NOMO-1 (cell line): Measurements from ENCODE around the gene CUL5.

Experiments
- DNase-seq, 2 experiments: peaks; one replicate each; lab custom pipeline; 2025; ENCODE audit not compliant: unreplicated experiment in 2 of 2; lab: John Stamatoyannopoulos, UW

Gene CUL5

GRCh38 chr11:108008656-108009496 lies at the start of gene CUL5:
CUL5 (plus strand) TSS chr11:108008898; CDS start chr11:108009349, 451 bp downstream.
- peak; percentile 77 to 83 for DNase-seq

GRCh38 chr11:107961480-107961879 lies 47.2 kb upstream of the CUL5 start:
- DNase-seq, result no peak

DNA sequence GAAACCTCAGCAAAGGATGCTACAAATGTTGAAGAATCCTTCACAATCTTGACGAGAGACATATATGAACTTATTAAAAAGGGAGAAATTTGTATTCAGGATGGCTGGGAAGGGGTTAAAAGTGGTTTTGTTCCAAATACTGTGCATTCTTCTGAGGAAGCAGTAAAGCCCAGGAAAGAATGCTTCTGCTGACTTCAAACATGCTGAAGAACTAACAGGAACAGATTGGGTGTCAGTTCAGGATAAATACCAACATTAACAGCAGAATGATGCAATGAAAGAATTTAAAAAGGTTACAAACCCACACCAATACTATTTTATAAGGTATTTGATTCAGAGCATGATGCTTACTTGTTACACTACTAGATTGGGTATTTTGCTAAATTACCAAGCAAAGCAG lies 46.5 kb upstream of the CUL5 start:
- DNase-seq, result no peak

DNA sequence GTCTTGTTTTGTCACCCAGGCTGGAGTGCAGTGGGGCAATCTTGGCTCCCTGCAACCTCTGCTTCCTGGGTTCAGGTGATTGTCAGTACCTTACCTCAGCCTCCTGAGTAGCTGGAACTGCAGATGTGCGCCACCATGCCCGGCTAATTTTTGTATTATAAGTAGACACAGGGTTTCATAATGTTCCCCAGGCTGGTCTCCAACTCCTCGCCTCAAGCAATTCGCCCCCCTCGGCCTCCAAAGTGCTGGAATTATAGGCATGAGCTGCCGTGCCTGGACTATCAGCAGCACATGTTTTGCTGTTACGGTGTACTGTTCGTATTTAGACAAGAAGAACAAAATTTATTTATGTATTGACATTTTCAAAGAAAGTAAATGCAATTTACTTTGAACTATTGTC lies 45.6 kb upstream of the CUL5 start:
- no peak for DNase-seq

- no peak for DNase-seq
Observed at GRCh38 chr11:107969219-107969618, 39.5 kb upstream of the CUL5 start.

DNA sequence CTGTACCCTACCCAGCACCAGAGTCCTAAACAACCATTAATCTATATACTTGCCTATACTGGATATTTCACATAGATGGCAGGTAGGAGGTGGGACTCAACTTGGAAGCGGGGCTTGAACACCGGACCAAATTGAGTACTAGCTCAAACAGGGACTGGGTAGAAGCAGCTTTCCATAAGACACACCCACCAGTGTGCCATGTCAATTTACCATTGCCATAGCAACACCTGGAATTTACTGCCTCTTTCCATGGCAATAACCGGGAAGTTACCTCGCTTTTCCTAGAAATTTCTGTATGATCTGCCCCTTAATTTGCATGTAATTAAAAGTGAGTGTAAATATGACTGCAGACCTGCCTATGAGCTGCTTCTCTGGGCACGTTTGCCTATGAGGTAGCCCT lies 38.6 kb upstream of the CUL5 start:
- DNase-seq, result no peak

DNA sequence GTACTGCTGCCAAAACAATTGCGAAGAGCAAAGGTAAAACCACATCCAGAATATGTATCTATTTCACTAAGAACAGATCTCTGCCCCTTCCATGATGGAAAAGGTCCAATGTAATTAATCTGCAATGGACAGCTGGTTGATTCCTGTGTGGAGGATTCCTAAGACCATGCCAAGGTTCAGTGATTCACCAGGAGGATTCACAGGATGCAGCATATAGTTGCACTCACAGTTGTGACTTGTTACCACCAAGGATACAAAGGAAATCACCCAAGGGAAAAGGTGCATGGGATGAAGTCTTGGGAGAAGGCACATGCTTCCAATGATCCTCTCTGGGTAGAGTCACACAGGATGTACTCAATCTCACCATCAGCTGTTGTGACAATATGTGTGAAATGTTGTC lies 35.1 kb upstream of the CUL5 start:
- DNase-seq, result no peak

GRCh38 chr11:107988397-107989158 lies 20.1 kb upstream of the CUL5 start:
- peak; percentile 88 to 90 for DNase-seq

DNA sequence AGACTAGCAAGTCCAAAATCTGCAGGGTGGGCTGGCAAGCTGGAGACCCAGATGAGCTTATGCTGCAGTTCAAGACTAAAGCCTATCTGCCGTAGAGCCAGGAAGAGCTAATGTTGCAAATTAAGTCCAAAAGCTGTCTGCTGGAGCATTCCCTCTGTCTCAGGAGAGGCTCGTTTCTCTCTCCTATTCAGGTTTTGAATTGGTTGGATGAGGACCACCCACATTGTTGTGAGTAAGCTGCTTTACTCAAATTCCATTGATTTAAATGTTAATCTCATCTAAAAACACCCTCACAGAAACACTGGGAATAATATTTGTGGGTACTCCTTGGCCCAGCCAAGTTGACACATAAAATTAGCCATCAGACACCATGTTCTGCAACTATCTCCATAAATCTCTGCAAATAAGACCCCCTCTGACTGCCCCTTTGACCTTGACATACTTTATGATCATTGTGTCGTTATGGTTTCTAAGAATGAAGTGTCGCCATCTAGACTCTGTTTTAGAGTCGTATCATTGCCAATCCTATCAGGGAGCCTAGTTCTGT lies 16.8 kb upstream of the CUL5 start:
- DNase-seq, result no peak

GRCh38 chr11:107996006-107996776 lies 12.5 kb upstream of the CUL5 start:
- DNase-seq, result no peak

DNA sequence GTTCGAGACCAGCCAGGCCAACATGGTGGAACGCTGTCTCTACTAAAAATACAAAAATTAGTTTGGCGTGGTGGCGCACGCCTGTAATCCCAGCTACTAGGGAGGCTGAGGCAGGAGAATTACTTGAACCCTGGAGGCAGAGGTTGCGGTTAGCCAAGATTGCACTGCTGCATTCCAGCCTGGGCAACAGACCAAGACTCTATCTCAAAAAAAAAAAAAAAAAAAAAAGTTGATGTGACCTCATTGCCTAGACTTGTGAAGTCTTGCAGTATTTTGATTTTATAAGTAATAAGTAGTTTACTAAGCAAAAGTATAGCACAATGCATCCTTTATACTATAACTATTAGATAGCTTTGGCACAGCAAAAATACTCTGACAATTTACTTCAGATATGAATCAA lies 9.9 kb upstream of the CUL5 start:
- no peak for DNase-seq

DNA sequence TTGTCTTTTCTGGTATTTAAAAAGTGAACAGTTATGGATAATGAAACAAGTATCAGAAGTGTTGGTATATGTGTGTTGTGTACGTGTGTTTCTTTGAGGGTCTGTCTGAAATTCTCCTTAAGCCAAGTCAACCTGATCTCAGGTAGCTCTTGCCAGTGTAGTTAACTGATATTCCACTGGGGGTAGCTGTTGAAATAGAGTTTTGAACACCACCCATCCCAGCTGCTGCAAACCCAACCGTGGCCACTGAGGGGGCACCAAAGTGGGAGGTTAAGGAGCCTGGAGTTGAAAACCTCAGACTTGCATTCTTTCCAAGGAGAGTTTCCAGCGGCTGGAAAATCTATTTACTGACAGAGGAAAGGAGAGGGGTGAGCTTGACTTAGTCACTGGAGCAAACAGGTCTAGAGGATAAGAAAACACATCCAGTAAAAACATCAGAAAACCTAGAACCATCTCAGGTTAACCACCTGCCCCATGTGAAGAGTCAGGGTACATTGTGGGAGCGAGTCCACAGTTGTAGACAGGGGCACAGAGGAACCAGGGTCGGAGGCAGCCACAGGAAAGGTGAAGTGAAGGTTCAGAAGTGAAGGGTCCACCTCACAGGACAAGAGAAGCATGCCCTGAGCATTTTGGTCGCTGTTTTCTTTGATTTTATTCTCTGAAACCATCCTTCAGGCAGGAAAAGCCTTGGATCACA lies 8.8 kb upstream of the CUL5 start:
- peak; percentile 16 to 25 for DNase-seq

- no peak for DNase-seq
Observed at GRCh38 chr11:108002476-108002875, 6.2 kb upstream of the CUL5 start.

DNA sequence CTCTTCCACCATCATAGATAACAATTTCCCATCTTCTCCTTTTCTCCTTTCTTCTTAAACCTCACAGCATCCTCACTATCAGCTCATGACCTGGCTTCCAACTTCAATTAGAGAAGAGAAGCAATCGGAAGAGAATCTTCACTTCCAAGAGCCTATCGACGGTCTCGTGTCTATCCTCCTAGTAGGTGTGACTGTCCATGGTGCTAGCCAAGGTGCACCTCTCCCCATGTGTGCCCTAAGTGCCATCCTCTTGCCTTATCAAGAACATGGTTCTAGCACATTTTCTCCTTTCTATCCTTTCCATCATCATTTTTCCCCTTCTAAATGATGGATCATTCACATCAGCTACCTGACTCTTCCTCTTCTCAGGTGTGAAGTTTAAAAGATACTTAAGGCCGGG lies 5.1 kb upstream of the CUL5 start:
- no peak for DNase-seq

GRCh38 chr11:108007819-108008218 lies 879 bp upstream of the CUL5 start:
- DNase-seq, result no peak

DNA sequence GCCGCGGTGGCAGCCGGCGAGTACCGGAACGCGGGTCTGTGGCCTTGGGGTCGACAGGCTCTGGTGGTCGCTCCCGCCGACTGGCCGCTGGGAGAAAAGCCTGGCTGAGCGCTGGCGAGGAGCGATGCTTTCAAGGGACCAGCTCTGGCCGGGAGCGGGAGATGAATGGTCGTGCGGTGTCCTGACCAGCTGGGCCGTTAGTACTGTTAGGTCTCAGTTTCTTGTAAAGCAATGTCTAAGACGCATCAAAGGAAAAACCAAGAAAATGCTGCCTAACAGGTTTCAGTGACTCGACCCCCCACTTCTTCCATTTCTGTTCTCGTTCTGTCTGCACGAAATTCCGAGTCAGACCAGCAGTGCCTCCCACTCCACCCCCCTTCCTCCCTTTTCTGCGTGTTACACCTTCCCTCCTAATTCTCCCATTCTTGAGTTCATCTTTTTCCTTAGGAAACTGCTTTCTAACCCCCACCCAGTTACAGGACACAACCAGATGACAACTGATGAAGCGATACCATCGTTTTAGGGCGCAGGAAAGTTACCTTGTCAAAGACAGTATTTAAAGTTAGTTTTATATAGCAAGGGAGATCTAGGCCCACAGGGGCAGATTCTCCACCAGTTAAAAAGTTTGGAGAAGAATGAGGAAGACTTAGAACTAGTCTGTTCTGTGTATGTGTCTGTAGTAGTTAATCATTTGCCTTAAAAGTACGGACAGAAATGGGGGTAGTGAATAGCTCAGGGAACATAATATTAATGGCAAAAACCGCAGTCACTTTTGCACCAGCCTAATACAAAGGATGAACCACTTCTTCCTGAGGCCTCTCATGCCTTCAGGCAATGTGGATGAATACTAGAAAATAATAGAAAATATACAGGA lies 1.0 kb downstream of the CUL5 start:
- peak in 1 of 2 experiments; percentile 5 for DNase-seq

DNA sequence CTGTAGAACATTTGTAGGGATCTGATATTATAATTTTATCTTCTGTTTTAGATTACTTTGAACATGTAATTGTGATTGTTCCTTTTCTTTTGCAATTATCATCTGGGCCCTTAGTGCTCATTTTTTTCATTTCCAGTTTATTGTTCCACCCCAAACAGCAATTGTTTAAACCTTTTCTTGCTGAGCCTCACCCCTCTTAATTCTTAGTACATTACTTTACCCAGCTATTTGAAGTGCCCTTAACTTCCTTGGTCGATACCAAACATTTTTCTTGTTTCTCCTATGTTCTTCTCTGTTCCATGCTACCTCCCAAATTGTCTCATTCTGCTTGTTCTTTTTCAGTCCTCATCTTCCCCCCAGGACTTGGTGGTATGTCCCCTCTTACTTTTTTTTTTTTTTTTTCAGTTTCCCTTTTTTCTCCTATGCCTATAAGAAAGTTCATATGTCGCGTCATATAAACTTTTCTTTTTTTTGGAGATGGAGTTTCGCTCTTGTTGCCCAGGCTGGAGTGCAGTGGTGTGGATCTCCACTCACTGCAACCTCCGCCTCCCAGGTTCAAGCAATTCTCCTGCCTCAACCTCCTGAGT lies 3.5 kb downstream of the CUL5 start:
- no peak for DNase-seq

DNA sequence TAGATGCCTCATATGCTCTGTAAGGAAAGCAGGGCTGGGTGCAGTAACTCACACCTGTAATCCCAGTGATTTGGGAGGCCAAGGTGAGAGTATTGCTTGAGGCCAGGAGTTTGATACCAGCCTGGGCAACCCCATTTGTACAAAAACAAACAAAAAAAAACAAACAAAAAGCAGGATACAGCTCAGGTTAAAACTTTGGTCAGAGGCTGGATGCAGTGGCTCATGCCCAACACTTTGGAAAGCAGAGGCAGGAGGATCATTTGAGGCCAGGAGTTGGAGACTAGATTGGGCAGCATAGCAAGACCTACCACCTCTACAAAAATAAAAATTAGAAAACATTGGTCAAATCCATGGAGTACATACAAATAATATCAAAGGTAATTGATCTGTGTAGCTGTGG lies 7.9 kb downstream of the CUL5 start:
- no peak for DNase-seq

DNA sequence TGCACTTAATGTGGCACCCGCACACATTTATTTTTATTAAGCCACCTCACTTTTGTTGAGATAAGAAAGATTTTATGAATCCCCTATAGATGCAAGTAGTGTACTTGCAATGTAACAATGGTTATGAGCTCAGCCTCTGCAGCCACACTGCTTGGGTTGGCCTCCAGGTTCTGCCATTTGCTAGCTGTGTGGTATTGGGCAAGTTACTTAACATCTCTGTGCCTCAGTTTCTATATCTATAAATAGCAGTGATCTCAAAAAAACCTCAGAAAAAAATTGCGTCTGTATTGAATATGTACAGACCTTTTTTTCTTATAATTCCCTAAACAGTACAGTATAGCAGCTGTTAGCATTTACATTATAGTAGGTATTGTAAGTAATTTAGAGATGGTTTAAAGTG lies 10.0 kb downstream of the CUL5 start:
- no peak for DNase-seq
